ENCODE results near the gene AKAIN1.

The AKAIN1 gene

GRCh38 chr18:5162111-5162510, 34.9 kb downstream of the AKAIN1 start:
- no peak for DNase-seq (ENCODE audit: low read depth in 2 of 2)

GRCh38 chr18:5159080-5159479, 38.0 kb downstream of the AKAIN1 start:
- DNase-seq (ENCODE audit: low read depth in 2 of 2) = no peak

GRCh38 chr18:5158587-5158986, 38.5 kb downstream of the AKAIN1 start:
- no peak for DNase-seq (ENCODE audit: low read depth in 2 of 2)

DNA sequence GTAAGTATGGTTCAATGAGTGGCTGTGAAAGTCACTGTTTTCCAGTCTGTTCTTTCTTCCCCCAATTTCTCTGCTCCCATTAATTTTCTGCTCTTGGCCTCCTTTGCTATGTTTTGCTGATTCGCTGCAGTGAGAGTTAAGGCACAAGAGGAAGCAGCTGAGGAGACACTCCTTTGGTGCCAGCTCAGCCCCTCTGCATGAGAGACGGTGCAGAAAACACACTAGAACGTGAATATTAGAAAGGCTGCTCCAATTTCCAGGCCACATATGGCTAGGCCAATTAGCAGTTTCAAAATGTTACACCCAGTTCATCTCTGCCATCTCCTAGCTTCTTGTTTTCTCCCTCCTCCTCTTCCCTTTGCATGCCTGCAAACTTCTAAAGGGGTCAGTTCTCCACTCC, 38.9 kb downstream of the AKAIN1 start:
- no peak for DNase-seq (ENCODE audit: low read depth in 2 of 2)

- DNase-seq (ENCODE audit: low read depth in 2 of 2) = no peak
These were observed 41.2 kb downstream of the AKAIN1 start for GRCh38 chr18:5155907-5156287.

- DNase-seq (ENCODE audit: low read depth in 2 of 2) = no peak
These were observed 41.7 kb downstream of the AKAIN1 start for GRCh38 chr18:5155218-5155906.

- DNase-seq (ENCODE audit: low read depth in 2 of 2) = no peak
These were observed 44.6 kb downstream of the AKAIN1 start for GRCh38 chr18:5152343-5153020.

DNA sequence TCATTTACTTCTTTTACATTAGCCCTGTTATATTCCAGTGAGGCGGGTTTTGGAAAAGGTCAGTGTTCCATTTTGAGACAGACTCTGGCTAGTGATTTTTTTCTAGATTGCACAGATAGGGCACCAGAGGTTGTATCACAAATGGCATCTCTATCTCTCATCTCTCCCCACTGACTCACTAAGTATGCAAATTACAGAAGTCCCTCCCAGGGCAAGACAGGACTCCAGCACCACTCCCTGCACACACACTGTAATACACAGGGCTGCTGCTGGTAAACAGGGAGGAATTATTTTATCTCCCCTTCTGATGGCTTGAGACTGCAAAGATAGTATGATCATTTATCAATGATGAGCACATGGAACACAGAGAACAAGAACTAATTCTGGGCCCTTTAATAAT, 46.2 kb downstream of the AKAIN1 start:
- DNase-seq (ENCODE audit: low read depth in 2 of 2) = no peak

GRCh38 chr18:5146093-5146492, 51.0 kb downstream of the AKAIN1 start:
- no peak for DNase-seq (ENCODE audit: low read depth in 2 of 2)

- no peak for DNase-seq (ENCODE audit: low read depth in 2 of 2)
These were observed 51.8 kb downstream of the AKAIN1 start for GRCh38 chr18:5145168-5145825.

- DNase-seq (ENCODE audit: low read depth in 2 of 2) = no peak
These were observed 52.4 kb downstream of the AKAIN1 start for GRCh38 chr18:5144629-5145028.

GRCh38 chr18:5142859-5143258, 54.2 kb downstream of the AKAIN1 start:
- no peak for DNase-seq (ENCODE audit: low read depth in 2 of 2)

GRCh38 chr18:5142131-5142530, 54.9 kb downstream of the AKAIN1 start:
- DNase-seq (ENCODE audit: low read depth in 2 of 2) = no peak

- no peak for DNase-seq (ENCODE audit: low read depth in 2 of 2)
These were observed 59.8 kb downstream of the AKAIN1 start for GRCh38 chr18:5137261-5137660.

DNA sequence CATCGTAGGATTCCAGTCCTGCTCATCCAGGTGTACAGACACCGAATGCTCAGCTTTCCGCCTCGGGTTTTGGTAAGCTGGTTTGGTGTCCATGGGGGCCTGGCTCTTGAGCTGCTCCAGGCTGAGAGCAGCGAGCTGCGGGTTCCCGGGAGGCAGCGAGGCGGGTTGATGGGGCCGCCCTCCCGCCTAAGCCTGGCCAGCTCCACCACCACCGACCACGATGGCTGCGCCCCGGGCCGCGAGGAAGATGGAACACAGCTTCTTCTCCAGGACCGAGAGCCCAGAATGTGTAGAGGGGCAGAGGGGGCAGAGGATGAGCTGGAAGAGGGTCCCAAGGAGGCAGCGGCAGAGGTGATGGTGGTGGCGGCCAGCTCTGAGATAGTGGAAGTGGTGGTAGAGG, 64.1 kb downstream of the AKAIN1 start:
- DNase-seq (ENCODE audit: low read depth in 2 of 2) = no peak

GRCh38 chr18:5122272-5122671, 74.8 kb downstream of the AKAIN1 start:
- no peak for DNase-seq (ENCODE audit: low read depth in 2 of 2)

DNA sequence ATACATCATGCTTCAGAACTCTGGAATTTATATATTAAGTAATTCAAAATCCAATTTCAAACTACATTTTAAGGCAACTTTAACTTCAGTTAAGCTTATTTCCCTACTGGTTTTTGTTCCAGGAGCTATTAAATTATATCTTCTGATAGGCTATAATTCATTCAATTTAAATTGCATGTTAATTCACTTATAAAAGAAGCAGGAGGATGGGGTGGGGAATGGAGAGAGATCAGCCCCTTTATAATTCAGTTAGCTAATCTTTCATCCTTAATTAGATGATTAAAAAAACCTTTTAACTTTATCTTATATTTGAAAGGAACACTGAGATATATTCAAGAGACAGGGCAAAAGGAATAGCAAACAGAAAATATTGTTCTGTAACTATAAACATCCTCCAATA, 86.8 kb downstream of the AKAIN1 start:
- DNase-seq (ENCODE audit: low read depth in 2 of 2) = no peak

- DNase-seq (ENCODE audit: low read depth in 2 of 2) = no peak
These were observed 89.1 kb downstream of the AKAIN1 start for GRCh38 chr18:5107988-5108387.

- DNase-seq (ENCODE audit: low read depth in 2 of 2) = no peak
These were observed 90.3 kb downstream of the AKAIN1 start for GRCh38 chr18:5106730-5107129.

GRCh38 chr18:5104246-5104645, 92.8 kb downstream of the AKAIN1 start:
- DNase-seq (ENCODE audit: low read depth in 2 of 2) = no peak

GRCh38 chr18:5103693-5104092, 93.4 kb downstream of the AKAIN1 start:
- no peak for DNase-seq (ENCODE audit: low read depth in 2 of 2)

- DNase-seq (ENCODE audit: low read depth in 2 of 2) = no peak
These were observed 93.8 kb downstream of the AKAIN1 start for GRCh38 chr18:5103286-5103685.

DNA sequence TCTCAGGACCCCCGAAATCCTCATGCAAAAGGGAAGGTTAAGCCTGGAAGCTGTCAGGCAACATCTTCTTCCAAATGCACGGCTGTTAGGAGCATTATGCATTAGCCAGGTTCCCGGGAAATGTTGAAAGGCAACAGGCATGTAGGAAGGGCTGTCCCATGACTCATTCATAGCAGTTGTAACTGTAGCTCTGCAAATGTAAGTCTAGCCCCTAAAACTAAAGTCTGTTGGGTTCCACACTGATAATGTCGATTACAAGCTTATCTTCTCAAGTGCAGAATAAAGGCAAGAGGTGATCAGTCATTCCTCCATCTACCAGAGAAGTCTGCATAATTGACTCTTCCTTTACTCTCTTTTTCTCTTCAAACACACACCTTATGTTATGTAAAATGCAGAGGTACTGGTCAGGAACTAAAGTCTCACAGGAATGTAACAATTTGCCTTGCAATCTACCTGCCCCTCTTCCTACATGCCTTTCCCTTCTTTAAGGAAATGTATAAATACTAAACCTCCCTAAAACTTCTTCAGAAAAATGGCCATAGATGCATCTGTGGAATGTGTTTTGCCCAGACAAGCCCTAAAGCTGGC, 99.8 kb downstream of the AKAIN1 start:
- no peak for DNase-seq (ENCODE audit: low read depth in 2 of 2)
